GM18507 (cell line): ENCODE data around the gene MSLN.
A peak's percentile ranks its signal among the peaks of the same experiment; 100 is the strongest.

Source experiments
- DNase-seq: peaks from one replicate; pipeline ENCODE4 v3.0.0; 2011; ENCODE audit warnings: low read depth; ENCODE audit not compliant: insufficient read length; ENCODE audit errors: extremely low spot score
- FAIRE-seq: peaks from 2 replicates; lab custom pipeline; 2011; peaks lifted over from hg19 to GRCh38; lab: Jason Lieb, UNC

Gene MSLN

DNA sequence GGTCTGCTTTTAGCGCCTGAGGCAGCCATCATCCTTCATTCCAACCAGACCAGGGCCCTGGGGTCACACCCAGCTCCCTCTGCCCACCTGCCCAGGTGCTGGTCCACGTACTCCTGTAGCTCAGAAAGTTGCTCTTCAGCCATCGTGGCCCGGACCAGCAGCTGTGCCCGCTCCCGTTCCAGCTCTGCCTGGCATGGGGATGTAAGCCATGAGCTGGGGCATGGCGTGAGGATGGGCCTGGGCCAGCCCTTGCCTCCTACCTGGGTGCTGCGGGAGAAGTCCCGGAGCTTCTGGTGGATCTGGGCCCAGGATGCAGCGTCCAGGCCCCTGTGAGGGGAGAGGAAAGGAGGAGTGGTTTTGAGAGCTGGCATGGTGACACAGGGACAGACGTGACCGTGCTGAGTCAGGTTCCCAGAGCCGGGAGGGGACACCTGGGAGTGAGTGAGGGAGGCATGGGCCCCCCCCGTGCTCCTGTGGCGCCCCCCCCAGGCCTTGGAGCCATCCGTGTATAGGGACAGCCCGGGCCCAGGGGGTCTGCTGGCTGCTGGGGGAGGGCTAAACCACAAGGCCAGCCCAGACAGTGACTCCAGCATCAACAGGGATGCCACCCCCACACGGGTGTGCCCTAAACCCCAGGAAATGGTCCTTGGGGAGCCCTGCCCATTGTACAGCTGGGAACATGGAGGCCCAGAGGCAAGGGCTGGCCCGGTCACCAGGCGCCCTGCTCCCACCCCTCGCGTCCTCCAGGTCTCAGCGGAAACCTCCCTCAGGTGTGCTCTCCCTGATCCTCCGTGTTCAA, 37.5 kb upstream of the MSLN start:
- no peak for FAIRE-seq
- DNase-seq: no peak

DNA sequence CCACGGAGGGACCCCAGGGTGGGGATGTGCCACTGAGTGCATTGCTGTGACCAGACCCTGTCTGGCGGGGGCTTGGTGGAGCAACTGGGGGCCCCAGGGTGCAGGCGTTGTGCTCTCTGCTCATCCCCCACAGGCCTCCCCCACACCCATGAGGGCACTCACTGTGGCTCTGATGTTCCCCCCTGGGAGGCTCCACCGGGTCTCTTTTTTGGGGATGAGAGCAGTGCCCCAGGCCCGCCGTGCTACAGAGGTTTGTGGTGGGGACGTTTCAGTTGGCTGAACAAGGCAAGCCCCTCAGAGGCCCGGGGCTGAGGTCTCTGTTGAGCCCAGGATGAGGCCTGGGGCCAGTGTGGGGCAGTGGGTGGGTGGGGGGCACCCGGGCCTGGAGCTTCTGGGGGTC, 36.8 kb upstream of the MSLN start:
- no peak for FAIRE-seq

DNA sequence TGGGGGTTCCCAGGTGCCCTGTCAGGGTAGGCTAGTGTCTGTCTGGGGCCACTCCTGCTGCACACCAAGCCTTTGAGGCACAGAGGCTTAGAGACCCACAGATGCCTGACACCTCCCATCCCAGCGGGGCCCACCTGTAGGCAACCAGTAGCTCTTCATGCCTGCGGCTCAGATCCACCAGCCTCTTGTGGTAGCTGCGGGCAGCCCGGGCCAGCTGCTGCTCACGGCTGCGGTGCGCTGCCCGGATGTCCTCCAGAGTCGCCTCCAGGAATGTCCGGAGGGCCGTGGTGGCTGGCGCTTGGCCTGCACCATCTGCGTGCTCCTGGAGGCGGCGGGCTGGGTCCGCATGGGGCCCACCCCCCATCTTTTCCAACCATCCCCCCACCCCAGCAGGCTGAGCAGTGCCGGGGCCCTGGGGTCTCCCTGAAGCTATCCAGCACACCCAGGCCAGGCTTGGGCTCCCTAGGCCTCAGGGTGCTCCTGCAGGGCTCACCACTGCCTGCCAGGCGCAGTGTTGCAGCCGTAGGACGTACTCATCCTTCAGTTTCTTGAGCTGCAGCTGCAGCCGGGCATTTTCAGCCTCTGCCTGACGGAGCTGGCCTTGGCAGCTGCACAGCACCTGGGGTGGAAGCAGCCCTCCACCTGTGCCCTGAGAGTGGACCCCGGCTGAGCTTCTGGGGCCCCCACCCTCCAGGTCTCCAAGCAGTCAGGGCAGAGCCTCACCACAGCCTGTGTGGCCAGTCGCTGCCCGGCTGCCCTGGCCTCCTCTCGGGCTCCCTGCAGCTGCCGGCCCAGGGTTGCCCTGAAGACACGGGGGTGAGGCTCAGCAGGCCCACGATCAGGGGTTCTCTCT, 36.1 kb upstream of the MSLN start:
- no peak for FAIRE-seq
- no peak for DNase-seq

More for the DNA sequence above, 36.8 kb upstream of the MSLN start:
- DNase-seq: no peak

DNA sequence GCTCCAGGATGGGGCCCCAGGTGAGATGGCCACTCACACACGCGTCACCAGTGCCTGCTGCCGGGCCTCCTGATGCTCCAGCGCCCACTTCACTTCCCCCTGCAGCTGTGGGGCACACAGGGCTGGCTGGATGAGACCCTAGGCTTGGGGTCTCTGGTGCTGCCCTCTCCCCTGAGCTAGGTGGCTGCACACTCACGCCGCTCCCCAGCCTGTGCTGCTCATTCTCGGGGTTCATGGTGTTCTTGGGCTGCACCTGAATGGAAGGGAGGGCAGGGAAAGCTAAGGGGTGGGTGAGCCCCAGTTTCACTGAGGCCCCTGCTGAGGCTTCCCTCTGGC, 35.5 kb upstream of the MSLN start:
- FAIRE-seq: no peak
- no peak for DNase-seq

DNA sequence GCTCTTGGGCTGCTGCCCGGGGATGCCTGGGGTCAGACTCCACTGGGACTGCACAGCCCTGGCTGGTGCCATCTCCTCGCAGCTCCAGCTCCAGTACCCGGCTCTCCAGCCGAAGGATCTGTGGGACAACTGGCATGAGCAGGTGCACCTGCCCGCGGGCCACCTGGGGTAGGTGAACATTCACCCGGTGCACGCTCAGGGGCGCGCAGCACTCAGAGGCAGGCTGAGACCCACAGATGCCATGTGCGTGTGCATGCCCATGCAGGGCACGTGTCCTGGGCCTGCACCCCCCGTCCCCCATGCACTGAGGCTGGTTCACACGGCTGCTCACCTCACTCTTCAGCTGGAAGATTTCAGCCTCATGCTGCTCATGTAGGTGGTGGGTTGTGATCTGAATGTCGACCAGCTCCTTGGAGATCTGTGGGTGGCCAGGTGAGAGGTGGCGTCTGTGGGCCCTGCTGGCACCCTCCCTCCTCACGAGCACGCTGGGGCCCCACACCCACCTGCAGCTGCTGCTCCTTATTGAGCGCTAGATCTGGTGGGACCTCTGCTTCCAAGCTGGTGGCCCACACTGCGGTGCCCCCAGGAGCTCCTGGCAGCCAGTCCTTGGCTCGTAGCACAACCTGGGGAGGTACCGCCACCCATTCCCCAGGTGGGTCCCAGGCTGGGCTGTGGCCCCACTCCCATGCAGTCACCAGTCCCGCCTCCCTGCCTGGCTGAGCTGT, 34.9 kb upstream of the MSLN start:
- no peak for DNase-seq
- no peak for FAIRE-seq

DNA sequence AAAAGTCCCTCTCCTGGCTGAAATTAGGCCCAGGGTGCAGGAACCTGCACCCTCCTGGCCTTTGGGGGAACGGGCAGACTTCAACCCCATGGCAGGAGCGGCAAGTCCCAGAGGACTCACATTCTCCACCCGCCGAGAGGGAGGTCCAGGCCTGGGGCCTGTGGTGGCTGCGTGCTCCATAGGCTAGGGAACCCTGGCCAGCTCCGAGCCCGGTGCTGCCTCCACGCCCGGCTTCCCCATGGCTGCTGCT, 34.4 kb upstream of the MSLN start:
- DNase-seq (no peak), FAIRE-seq (no peak)

DNA sequence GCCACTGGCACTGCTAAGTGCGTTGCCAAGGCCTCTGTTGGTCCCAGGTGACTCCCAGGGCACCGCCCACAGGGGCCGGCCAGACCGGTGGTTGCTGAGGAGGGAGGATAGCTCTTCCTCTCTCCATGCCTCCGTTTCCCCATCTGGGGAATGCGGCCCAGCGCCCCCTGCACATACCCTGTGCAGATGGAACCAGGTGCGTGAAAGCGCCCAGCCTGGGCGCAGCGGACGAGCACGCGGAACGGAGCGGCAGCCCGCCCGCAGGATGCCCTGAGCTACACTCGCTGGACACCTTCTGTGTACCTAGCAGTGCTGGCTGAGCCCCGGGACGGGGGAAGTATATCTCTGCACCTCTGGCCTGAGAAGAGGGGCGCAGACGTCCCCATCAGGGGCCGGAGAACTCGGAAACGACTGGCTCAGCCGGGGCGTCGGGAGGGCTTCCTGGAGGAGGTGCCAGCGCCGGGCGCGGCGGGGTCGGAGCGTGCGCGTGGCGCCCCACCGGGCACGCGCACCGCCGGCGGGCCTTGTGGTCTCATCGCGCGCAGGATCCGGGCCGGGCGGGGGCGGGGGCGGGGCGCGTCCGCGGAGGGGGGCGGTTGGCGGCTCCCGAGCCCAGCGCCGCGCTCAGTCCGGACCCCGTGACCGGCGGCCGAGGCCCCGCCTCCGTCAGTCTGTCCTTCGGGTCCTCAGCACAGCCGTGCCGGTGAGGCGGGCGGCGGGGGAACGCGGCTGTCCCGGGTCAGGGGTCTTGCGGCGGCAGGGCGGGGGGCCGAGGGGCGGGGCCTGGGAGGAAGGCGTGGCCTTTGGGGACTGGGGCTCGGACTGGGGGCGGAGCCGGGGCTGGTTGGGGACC, 33.9 kb upstream of the MSLN start, which contains the start of the genes CCDC78 and HAGHL:
Gene CCDC78 (minus strand): TSS at position 6 of the 853 bp plus-strand sequence. CDS start 76 bp downstream, outside the sequence.
Gene HAGHL (plus strand): TSS at position 669 of the 853 bp plus-strand sequence. CDS start 404 bp downstream, outside the sequence.
- FAIRE-seq: no peak

DNA sequence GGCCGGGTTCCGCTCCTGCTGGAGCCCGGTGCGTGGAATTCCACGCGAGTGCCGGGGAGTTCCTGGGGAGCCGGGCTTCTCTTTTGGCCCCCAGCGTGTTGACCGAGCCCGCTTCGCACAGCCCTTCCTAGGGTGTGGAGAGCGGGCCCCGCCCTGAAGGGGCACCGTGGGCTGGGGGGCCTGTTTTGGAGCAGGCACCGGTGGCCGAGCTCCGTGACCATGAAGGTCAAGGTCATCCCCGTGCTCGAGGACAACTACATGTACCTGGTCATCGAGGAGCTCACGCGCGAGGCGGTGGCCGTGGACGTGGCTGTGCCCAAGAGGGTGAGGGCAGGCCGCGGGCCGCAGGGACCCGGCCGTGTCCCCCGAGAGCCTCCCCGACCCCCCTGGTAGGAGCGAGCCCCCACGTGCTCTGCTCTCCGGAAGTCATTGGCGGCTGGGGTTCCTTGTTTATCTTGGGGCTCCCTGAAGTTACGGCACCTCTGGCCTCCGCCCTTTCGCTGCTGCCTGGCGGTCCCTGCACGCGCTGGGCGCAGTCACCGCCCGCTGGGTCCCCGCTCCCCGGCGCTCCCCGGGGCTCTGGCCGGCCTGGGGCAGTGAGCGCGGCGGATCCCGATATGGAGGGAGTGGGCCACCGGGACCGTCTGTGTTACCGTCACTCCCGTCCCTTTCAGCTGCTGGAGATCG, 33.1 kb upstream of the MSLN start:
- DNase-seq (no peak), FAIRE-seq (peak; percentile 9)

More for the DNA sequence above, 33.9 kb upstream of the MSLN start, which contains the start of the genes CCDC78 and HAGHL:
- DNase-seq: no peak

DNA sequence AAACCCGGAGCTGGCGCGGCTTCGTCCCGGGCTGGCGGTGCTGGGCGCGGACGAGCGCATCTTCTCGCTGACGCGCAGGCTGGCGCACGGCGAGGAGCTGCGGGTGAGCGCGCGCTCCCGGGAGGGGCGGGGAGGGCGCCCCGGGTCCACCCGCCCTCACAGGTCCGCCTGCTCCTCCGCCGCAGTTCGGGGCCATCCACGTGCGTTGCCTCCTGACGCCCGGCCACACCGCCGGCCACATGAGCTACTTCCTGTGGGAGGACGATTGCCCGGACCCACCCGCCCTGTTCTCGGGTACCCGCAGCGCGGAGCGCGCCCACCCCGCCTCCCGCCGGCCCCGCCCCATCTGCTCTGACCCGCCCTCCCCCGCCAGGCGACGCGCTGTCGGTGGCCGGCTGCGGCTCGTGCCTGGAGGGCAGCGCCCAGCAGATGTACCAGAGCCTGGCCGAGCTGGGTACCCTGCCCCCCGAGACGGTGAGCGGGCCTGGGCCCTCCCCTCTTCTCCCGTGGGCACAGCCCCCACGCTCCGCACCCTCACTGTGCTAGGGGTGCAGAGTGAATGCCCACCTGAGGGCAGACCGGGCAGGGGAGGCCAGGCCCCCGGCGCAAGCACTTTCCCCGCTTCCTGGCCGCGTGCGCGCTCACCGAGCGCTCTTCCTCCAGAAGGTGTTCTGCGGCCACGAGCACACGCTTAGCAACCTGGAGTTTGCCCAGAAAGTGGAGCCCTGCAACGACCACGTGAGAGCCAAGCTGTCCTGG, 32.2 kb upstream of the MSLN start:
- FAIRE-seq (peak; percentile 80), DNase-seq (peak; percentile 55)

DNA sequence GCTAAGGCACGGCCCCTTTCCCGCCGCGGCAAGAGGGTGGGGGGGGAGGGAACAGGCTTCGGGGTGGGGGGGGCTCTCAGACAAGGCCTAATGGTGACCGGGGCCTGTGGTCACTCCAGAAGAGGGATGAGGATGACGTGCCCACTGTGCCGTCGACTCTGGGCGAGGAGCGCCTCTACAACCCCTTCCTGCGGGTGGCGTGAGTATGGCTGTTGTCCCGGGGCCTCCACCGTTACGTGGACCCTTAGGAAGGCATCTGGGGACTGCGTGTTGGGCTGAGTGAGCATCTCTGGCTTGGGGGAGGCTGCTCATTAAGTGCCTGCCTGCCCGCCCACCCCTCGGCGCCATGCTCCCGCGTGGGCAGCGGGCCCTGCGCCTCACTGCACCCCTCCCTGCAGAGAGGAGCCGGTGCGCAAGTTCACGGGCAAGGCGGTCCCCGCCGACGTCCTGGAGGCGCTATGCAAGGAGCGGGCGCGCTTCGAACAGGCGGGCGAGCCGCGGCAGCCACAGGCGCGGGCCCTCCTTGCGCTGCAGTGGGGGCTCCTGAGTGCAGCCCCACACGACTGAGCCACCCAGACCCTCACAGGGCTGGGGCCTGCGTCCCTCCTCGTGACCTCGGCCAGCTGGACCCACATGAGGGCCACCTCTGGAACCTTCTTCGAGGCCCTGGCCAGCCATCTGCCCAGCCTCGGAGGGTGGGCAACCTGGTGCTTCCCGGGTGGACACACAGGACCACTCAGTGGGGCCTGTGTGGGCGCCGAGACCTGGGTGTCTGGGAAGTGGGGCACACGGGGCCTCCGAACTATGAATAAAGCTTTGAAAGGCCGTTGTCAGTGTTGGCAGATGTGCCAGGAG, 31.4 kb upstream of the MSLN start:
- no peak for DNase-seq
- no peak for FAIRE-seq

DNA sequence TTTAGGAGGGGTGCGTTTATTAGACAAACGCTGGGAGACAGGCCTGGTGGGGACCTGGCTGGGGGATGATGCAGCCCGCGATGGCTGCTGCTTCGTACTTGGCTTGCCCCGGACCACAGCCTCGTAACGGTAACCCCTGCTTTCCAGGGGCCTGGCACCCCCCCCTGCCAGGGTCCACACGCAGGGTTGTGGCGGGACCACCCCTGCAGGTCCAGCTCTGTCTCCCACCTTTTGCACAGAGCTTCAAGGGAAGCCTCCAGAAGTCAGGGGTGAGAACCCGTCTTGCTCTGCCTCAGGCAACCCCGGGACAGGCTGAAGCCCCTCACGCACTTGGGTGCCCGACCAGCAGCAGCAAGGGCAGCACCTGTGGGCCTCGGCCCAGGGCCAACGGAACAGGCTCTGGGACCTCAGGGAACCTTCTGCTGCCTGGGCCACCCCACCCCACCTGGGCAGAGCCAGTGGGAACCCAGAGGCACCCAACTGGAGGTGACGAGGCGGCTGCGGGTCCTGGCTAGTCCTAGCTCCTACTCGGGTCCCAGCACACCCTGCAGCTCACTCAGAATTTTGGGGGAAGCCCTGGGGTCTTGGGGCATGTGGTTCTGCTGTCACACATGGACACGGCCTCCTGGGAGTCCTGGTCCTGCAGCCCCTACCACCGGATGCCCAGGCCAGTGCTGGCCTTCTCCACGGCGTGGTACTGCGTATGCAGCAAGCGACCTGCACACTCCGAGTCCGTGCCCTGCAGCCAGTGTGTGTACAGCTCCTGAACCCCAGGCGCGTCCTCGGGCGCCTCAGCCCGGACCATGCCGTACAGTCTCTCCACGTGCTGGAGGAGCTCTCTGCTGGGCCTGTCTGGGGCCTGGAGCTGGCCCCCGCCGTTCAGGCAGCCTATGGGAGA, 30.5 kb upstream of the MSLN start:
- DNase-seq: no peak
- no peak for FAIRE-seq

DNA sequence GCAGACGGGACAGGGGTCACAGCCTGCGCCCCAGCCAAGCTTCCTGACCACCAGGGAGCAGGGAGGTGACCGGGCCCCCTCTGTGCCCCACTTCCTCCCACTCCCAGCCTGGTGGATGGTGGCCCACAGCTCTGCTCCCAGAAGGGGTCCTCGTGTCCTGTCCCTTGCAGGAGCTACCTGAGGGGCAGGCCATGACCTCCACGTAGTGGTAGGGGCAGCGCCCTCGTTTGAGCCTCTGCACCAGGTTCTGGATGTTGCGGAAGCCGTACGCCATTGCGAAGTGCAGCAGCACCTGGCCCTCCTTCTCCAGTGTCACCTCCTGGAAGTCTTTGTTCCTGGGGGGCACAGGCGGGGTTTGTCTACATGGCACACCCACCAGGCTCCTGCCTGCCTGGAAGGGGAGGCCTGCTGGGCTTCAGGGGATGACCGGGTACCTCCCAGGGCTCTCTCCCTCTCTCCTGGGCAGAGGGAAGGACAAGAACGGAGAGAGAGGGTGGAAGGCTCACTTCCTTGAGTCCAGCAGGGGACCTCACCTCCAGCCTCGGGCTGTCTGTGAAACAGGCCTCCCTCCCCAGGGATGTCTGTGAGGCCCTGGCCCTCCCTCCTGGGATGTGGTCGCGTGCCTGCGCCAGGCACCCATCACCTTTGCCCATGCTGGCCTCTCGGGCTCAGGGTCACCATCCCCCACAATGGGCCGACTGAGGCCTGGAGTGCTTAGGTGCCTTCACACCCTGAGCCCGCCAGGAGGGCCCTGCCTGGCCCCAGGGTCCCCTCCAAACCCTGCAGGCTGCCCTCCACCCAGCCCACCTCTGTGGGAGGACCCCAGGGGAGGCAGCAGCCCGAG, 29.6 kb upstream of the MSLN start:
- FAIRE-seq: no peak
- no peak for DNase-seq

DNA sequence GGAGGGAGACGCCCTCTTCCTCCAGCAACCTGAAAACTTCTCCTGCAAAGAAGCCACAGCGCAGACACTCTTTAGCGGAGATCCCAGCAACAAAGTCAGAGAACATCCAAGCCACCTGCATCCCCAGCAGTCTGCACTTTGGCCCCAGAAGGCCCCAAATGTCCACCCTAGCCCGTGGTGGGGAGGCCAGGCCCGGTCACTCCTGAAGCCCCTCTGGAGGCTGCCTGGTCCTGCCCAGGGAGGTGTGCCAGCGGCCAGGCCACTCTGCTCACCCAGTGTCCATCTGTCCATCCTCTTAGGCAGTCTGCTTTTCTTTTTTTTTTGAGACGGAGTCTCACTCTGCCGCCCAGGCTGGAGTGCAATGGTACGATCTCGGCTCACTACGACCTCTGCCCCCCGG, 28.2 kb upstream of the MSLN start:
- no peak for FAIRE-seq
- DNase-seq: no peak

DNA sequence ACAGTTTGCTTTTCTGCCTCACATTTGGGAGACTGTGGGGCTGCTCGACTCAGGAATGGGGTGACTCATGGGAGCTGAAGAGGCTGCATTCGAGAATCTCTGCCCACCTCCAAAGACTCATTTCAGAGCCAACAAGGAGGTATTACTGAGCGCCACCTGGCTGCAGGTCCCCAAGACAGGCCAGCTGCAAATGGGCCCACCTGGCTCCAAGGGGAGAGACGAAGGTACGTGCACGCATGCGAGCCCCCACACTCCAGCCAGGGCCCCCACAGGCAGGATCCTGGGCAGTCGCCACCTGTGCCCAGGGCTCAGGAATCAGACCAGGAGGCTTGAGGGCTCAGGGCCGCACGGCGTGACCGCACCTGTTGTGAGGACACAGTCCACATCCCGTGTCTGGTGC, 27.6 kb upstream of the MSLN start:
- DNase-seq: no peak
- FAIRE-seq: no peak

DNA sequence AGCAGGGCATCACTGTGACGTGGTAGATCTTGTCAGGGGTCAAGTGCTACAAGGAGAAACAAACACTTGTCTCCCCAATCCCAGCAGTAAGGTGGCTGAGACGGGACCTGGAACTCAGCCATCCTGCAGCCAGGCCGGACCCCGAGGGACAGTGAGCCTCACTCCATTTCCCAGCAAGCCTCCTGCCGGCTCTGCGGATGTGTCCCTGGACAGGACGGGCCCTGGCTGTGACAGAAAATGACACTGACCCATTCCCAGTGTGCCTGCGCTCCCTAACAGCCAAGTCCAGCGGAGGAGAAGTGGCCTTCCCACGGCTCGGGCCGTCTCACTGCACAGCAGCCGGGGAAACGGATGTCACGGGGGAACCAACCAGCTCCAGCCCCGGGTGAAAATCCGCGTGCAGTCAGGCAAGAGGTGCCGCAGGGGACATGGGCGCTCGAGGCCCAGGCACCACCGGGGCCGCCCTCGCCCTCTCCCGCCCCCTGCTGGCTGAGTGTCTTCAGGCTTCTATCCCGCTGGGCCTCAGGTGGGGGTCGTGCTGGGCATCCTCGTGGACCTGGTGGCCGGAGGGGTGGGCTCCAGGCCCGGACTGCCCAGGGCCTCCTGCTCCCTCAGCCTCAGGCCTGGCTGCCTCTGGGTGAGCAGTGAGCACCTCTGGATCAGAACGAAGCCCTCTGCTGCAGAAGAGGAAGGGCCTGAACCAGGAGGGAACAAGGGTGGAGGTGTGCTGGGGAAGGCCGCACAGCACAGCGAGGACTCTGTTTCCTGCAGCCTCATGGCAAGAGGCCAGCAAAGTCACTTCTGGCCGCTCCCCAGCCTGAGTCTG, 26.9 kb upstream of the MSLN start:
- no peak for DNase-seq
- FAIRE-seq: no peak
